A673 (cell line): ENCODE measurements around the gene TMEM61.

ENCODE experiments used
- CTCF ChIP-seq: fragments of 300-800, 200-600 bp; sonication (generic); conservative IDR thresholded peaks from 2 replicates; pipeline ENCODE4 v1.5.1; 2017; ENCODE audit warnings: low read depth, mild to moderate bottlenecking, antibody characterized with exemption, low read length, moderate library complexity, mixed read lengths
- EZH2 ChIP-seq: fragments of 200-600 bp; sonication (generic); IDR thresholded peaks from 2 replicates; pipeline ENCODE4 v1.6.1; 2017; ENCODE audit warnings: borderline replicate concordance, low read depth, mild to moderate bottlenecking, mixed read lengths, antibody characterized with exemption, low read length; ENCODE audit not compliant: poor library complexity, severe bottlenecking

- TF ChIP-seq CTCF: no peak
- TF ChIP-seq EZH2: no peak
These were observed 54.2 kb downstream of the TMEM61 start for GRCh38 chr1:55034476-55035133.
